ENCODE results near the gene HLA-DOA.

The HLA-DOA gene

DNA sequence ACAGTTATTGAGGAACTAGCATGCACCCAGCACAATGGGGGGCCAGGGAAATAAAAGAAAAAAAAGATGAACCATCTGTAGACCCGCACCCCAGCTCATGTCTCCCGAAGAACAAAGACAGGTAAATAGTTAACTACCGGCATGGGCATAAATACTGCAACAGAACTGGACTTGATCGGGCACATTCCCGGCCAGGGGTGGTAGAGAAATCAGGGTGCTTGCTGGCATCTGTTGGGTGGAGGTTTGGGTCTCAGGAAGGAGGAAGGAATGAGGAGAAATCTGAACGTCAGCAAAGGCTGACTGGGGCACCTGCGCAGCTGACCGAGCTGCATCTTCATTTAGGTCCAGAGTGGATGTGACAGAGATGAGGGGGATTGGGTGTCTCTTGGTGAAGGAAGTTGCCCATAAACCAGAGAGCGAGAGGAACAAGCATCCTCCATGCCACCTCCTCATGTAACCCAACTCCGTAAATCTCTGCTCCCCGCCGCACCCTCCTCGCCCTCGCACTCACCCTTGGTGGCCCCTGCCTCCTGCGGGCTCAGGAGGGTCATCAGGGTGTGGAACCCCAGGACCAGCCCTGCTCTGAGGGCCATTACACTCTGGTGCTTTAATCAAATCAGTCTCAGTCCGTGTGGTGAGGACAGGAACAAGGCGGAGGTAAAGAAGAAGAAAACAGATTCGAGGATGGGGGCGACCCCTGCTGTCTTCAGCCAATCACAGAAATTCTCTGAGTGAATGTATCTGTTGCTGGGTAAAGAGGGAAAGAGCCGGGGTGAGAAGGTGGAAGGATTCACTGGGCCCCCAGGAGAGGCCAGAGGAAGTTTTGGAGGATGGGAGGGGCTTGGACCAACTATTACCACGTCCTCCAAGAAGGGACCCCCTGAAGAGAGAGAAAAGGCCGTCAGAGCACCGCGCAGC lies at the start of gene HLA-DOA:
HLA-DOA (minus strand) TSS at position 648 of the 918 bp plus-strand sequence.
- H3K27ac ChIP-seq, result no peak within 1 kb of the TSS
- DNase-seq (ENCODE audit: low spot score), result peak; percentile 42
- TF ChIP-seq, protein P1, sequence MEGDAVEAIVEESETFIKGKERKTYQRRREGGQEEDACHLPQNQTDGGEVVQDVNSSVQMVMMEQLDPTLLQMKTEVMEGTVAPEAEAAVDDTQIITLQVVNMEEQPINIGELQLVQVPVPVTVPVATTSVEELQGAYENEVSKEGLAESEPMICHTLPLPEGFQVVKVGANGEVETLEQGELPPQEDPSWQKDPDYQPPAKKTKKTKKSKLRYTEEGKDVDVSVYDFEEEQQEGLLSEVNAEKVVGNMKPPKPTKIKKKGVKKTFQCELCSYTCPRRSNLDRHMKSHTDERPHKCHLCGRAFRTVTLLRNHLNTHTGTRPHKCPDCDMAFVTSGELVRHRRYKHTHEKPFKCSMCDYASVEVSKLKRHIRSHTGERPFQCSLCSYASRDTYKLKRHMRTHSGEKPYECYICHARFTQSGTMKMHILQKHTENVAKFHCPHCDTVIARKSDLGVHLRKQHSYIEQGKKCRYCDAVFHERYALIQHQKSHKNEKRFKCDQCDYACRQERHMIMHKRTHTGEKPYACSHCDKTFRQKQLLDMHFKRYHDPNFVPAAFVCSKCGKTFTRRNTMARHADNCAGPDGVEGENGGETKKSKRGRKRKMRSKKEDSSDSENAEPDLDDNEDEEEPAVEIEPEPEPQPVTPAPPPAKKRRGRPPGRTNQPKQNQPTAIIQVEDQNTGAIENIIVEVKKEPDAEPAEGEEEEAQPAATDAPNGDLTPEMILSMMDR (conservative IDR thresholded peaks at IDR 0.05; ENCODE audit: low read depth), result no peak
- ChIA-PET CTCF (interaction anchor here (1.0 to 1.3 kb wide), 2 partner anchors 163 to 239 kb away, joined by 3 to 4 read pairs; no protein-coding TSS in a partner anchor), POLR2A (ENCODE audit: low non-redundant PET) (no interaction called here)

DNA sequence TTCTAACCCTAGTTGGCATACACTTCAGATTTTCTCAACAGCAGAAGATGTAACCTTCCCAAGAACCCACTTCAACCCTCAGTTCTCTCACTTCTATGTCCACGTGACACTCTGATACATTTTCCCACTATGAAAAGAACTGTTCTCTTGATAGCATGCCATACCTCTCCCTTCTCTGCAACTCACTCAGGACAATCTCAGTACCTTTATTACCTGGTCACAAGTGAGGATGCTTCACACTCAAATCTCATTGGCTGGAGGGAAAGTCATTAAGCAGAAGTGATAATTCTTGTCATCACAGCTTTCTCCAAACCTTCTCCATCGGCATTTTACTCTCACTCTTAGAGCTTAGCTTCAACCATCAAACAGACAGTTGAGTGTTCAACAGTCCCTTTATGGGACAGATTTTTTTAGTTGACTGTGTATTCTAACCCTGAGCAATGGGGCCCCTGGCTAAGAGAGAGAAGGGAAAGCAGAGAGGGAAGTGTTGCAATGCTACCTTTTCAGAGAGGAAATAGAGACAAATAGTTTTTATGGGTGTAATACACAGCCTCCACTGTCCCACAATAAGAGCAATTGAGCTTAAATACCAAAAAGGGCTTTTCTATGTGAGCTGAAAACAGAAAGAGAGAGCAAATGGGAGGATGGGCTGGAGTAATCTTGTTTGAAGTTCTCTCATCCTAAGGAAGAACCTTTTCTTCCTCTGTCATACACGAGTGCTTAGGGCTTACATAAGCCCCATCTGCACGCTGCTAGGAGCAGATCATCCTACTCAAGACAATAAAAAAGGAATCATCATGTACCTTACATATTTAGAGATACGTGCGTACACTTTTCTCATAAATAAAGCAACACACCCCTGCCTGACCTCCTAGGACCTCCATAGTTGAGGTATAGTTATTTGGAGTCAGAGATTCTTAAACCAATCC lies 48.1 kb upstream of the HLA-DOA start:
- ChIA-PET CTCF (interaction anchor here (0.6 kb wide), 1 partner anchor 158 kb away, joined by 3 read pairs; no protein-coding TSS in a partner anchor), POLR2A (ENCODE audit: low non-redundant PET) (no interaction called here)

DNA sequence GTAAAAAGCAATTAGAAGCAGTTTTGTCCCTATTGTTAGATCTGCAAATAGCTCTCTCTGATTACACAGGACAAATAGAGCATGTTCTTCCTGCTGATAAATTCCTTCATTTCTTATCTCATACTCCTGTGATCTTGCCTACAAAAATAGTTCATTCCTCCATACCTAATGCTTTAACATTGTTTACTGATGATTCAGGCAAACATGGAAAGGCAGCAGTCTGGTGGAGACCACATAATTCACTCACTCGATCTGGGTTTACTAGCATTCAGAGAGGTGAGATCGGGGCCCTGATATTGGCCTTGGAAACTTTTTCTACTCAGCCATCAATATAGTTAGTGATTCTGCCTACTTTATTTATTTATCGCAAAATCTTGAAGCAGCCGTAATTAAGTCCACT lies 43.8 kb upstream of the HLA-DOA start:
- CTCF ChIA-PET, result no interaction called here

More for the DNA sequence above, 48.1 kb upstream of the HLA-DOA start:
- DNase-seq (ENCODE audit: low spot score), result no peak
- H3K27ac ChIP-seq, result no peak overlapping the region
- TF ChIP-seq, protein P1 (conservative IDR thresholded peaks at IDR 0.05; ENCODE audit: low read depth), result no peak

DNA sequence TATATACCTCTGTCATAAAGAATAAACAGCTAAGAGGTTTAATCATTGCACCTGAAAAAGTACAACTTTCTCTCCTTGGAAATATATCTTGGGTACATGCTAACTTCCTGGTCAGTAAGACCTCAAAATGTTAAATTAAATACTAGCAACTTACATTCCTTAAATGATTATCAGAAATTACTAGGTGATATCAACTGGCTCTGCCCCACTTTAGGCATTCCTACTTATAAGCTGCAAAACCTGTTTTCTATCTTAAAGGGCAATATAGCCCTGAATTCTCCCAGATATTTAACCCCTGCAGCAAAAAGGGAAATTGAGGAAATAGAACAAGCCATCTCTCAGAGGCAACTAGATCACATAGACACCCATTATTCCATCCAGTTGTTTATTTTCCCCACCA lies 43.2 kb upstream of the HLA-DOA start:
- H3K27ac ChIP-seq, result no peak overlapping the region
- TF ChIP-seq, protein P1 (conservative IDR thresholded peaks at IDR 0.05; ENCODE audit: low read depth), result no peak
- CTCF ChIA-PET, result interaction anchor here (0.6 kb wide), 1 partner anchor 1776 kb away, joined by 5 read pairs; no protein-coding TSS in a partner anchor
- DNase-seq (ENCODE audit: low spot score), result no peak
- POLR2A ChIA-PET (ENCODE audit: low non-redundant PET), result no interaction called here

More for the DNA sequence above, 43.8 kb upstream of the HLA-DOA start:
- TF ChIP-seq, protein P1 (conservative IDR thresholded peaks at IDR 0.05; ENCODE audit: low read depth), result no peak
- H3K27ac ChIP-seq, result no peak overlapping the region
- POLR2A ChIA-PET (ENCODE audit: low non-redundant PET), result no interaction called here
- no peak for DNase-seq (ENCODE audit: low spot score)

DNA sequence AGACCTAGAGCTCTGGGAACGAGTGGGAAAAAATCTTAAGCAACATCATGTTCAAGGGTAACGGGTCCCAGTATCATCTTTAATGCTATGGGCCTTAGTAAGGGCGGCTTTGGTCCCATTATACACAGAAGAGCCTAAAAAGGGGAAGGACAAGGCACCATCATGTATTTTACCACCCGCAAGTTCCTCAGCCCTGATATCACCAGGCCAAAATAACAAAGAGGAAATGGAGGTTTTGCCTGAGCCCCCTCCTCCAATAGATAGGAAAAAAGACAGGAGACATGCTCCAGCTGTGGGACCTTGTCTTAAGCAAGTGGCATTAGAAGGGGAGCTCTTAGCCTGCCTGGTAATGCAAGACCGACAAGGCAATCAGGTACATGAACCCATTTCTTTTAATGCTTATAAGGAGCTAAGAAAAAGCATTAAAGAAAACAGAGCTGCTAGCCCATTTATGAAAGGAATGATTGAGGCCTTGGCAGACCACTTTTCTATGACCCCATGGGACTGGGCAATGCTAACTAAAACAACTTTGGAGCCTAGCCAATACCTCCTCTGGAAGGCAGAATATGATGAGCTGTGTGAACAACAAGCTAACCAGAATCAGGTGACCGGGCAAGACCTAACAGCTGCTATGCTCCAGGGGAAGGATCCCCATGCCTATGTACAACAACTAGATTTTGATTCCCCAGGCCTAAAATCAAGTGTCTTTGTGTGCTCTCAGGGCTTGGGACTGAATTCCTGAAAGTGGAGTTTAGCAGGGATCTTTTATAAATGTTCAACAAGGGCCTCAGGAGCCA lies 40.8 kb upstream of the HLA-DOA start:
- DNase-seq (ENCODE audit: low spot score), result no peak
- CTCF ChIA-PET, result no interaction called here
- no peak overlapping the region for H3K27ac ChIP-seq
- TF ChIP-seq, protein P1 (conservative IDR thresholded peaks at IDR 0.05; ENCODE audit: low read depth), result no peak
- POLR2A ChIA-PET (ENCODE audit: low non-redundant PET), result no interaction called here

All from RWPE1 (cell line).